Esophagus (tissue), 2 donors: Measurements from ENCODE around the gene DGCR2. TPM values are rescaled to one million over a fixed set of nuclear protein-coding genes. Genes with fewer than 3 reads are reported as not detected.
"Not testable (repeated sequence)": the region's sequence is repeated elsewhere in the genome, so short reads cannot be mapped to it uniquely, and the experiment has no call there.

Experiments
- H3K27ac ChIP-seq, 2 donors: one replicate each; pipeline ENCODE4 v1.5.1; 2013; ENCODE audit warnings: low read depth in 2 of 2, mild to moderate bottlenecking in 2 of 2, inconsistent platforms in 1 of 2, low read length in 1 of 2, moderate library complexity in 1 of 2
- H3K27me3 ChIP-seq, 2 donors: one replicate each; pipeline ENCODE4 v1.6.1; 2013; ENCODE audit warnings: low read length in 2 of 2, control low read depth in 1 of 2, mild to moderate bottlenecking in 1 of 2; ENCODE audit not compliant: insufficient read depth in 2 of 2, control insufficient read depth in 1 of 2
- H3K36me3 ChIP-seq, 2 donors: one replicate each; pipeline ENCODE4 v1.6.1; 2013; ENCODE audit warnings: low read length in 1 of 2; ENCODE audit not compliant: control insufficient read depth in 2 of 2, insufficient read depth in 2 of 2
- H3K4me1 ChIP-seq, 2 donors: one replicate each; pipeline ENCODE4 v1.6.1; 2013; ENCODE audit warnings: low read length in 1 of 2; ENCODE audit not compliant: control insufficient read depth in 2 of 2, insufficient read depth in 2 of 2
- H3K4me3 ChIP-seq, 2 donors: one replicate each; pipeline ENCODE4 v1.5.1; 2013; ENCODE audit warnings: low read length in 2 of 2, mild to moderate bottlenecking in 2 of 2, low read depth in 1 of 2, moderate library complexity in 1 of 2
- H3K9me3 ChIP-seq, 2 donors: one replicate each; pipeline ENCODE4 v1.6.1; 2013; ENCODE audit warnings: mild to moderate bottlenecking in 2 of 2, low read depth in 1 of 2, low read length in 1 of 2, moderate library complexity in 1 of 2; ENCODE audit not compliant: control insufficient read depth in 2 of 2, insufficient read depth in 1 of 2
- WGBS, 2 donors: extraction: QIAGEN DNeasy Blood & Tissue Kit; methylation state at CpG; one replicate each; pipeline ENCODE4 v1.1.7; 2013; 5-methylcytosine and 5-hydroxymethylcytosine counted together
- polyA plus RNA-seq, 2 donors: library from polyadenylated mRNA; stranded (reverse); fragments of 200-250 nt; gene quantifications; one replicate each; pipeline ENCODE4 v1.2.3, GENCODE V29; 2013
- donor health status: healthy with polysubstance abuse.
- donor health status: Bipolar disorder and iron deficiency.

Gene DGCR2
- polyA plus RNA-seq, 2 donors = 32.2 to 32.9 TPM

DNA sequence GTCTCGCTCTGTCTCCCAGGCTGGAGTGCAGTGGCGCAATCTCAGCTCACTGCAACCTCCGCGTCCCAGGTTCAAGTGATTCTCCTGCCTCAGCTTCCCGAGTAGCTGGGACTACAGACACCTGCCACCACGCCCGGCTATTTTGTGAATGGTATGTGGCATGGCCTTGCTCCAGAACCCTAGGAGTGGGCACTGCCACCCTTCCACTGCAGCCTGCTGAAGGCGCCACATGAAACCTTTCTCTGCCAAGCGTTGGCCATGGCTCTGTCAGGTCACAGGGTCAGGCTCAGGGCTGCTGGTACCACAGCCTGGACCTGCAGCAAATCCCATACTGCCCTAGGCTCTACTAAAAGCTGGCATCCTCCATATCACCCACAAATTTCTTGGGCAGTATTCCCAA is 33.9 kb upstream of the DGCR2 start:
- H3K36me3 ChIP-seq, H3K4me1 ChIP-seq, H3K27ac ChIP-seq, H3K4me3 ChIP-seq, H3K9me3 ChIP-seq: not testable (repeated sequence)
- H3K27me3 ChIP-seq = peaks cover 0 to 10% of the 10 kb centered on the region in 2 donors
- 69 to 74% methylated on average over 9 of the region's 9 CpGs for WGBS, 2 donors

DNA sequence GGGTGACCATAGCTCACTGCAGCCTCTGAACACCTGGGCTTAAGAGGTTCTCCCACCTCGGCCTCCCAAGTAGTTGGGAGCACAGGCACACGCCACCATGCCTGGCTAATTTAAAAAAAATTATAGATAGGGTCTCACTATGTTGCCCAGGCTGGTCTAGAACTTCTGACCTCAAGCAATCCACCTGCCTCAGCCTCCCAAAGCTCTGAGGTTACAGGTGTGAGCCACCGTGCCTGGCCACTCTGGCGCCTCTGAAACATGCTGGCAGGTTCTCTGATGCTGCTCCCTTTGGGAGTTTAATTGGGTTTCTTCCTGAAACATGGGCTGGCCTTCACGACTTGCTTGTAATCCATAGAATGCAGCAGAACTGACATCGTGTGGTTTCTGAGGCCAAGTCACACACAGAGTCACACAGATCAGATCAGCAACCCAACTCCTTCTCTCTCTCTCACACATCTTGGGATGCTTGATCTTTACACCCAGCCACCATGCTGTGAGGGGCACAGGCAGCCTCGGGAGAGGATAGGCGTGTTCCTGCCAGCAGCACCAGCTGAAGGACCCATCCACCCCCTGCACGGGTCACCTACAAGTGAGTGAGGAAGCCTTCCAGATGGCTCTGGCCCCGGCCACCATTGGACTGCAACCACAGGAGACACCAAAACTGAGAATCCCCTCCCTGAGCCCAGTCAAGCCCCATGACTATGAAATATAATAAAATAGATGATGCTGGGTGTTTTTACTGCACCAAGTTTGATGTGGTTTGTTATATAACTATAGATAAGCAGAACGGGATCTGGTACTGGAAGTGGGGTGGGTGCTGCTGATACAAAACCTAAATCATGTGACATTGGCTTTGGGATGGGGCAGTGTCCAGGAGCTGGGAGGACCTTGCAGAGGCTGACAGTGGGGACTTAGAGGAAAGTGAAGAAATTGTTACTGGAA is 31.0 kb upstream of the DGCR2 start:
- peaks cover 0 to 4% of the 10 kb centered on the region in 2 donors for H3K9me3 ChIP-seq
- 54 to 56% methylated on average over 11 of the region's 11 CpGs for WGBS, 2 donors

DNA sequence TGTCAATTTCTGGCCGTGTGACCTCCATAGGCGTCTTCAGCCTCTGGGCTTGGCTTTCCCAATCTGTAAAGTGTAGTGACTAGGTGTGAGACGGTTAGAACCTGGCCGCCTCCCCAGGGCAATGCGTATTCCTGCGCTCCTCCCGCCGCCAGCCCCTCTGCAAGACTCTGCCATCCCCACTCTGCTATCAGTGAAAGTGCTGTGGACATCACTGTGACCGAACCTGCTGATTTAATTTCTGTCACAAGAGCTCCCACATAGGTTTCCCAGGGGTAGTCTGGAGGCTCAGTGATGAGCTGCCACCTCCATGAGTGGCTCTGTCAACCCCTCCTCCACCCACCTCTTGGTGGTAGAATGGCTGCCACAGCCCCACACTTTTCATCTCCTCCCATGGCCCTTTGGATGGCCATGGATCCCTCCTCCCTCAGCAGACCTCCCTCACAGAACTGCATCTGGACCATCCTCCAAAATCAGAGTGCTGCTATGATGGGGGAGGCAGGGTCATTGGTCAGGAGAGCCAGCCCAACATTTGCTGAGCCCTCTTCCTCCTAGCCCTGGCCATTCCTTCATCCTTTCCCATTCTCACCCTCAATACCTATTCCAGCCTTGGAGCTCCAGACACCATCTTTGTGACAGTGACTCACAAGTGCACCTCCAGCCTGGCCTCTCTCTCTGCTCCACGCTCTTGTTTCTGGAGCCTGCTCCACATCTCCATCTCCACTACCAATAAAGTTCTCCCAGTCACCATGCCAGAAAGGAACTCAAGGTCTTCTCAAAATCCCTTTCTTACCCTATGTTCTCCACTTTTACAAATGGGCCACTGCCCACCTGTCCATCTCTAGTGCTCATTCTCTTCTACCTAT is 29.3 kb upstream of the DGCR2 start:
- no peaks in the 10 kb centered on the region for H3K4me1 ChIP-seq
- peaks cover 11 to 31% of the 10 kb centered on the region in 2 donors for H3K27me3 ChIP-seq
- H3K4me3 ChIP-seq = no peak overlapping the region
- peaks cover 0 to 4% of the 10 kb centered on the region in 2 donors for H3K9me3 ChIP-seq
- H3K27ac ChIP-seq = no peak overlapping the region
- WGBS, 2 donors = 52 to 56% methylated on average over 10 of the region's 10 CpGs
- no peaks in the 10 kb centered on the region for H3K36me3 ChIP-seq

More for the DNA sequence above, 31.0 kb upstream of the DGCR2 start:
- Histone ChIP-seq H3K4me3 (no peak overlapping the region), H3K27ac (no peak overlapping the region), H3K4me1 (no peaks in the 10 kb centered on the region), H3K27me3 (peaks cover 10 to 28% of the 10 kb centered on the region in 2 donors), H3K36me3 (no peaks in the 10 kb centered on the region)

DNA sequence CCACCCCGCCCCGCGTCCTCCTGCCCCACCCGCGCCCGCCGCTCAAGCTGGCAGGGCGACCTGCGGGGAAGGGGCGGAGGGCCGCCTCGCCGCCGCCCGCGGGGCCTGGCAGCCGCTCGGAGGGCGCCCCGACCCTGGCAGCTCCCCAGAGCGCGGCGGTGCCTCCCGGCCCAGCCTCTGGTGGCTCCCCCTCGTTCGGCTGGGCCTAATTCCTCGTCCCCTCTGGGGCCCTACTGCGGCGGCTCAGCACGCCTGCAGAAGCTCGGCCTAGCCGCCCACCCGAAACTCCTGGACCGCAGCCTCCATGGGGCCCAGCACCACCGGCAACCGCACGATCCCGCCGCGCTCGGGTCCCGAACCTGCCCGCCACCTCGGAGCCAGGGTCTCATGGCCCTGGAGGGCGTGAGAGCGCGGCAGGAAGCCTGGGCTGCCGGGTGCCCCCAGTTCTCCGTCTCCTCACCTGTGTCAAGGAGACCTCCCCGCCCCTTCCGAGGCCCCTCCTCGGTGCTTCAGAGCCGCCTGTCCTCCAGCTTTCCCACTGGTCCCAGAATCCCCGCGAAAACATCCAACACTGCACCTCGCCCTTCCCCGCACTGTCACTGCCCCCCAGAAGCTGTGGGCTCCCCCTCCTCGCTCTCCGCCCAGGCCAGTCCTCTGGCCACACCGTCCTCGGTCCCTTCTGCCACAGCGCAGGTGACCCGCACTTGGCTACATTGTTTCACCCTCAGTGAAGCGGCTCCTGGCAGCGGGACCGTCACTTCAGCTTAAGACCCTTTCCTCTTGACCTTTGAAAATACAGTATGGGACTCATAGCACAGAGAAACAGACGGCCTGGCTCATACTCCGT is 28.5 kb upstream of the DGCR2 start:
- WGBS, 2 donors = 9 to 11% methylated on average over 64 to 68 of the region's 68 CpGs
- H3K27ac ChIP-seq = no peak overlapping the region

DNA sequence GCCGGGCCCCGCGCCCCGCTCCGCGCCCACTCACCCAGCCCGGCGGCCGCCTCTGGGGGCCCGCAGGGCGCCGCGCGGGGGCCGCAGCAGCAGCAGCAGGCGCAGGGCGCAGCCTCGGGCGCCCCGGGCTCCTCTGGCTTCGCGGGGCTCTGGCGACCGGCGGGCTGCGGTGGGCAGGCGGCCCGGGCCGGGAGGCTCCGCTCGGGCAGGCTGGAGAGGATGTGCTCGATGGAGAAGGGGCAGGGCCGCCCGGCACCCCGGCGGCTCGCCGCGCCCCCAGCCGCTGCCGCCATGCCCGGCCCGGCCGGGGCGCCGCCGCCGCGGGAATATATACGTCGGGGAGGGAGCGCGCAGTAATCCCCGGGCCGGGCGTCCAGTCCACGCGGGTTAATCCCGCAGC is 27.8 kb upstream of the DGCR2 start, which contains the start of gene GSC2:
Gene GSC2 (minus strand): TSS at position 302 of the 400 bp plus-strand sequence. CDS start 9 bp downstream, at position 293.
- peaks cover 11 to 31% of the 10 kb centered on the region in 2 donors for H3K27me3 ChIP-seq
- H3K4me3 ChIP-seq = peak within 1 kb of the TSS in 1 of 2 donors; percentile 34
- H3K9me3 ChIP-seq = peaks cover 0 to 4% of the 10 kb centered on the region in 2 donors
- no peak within 1 kb of the TSS for H3K27ac ChIP-seq
- no peaks in the 10 kb centered on the region for H3K4me1 ChIP-seq
- 0 to 2% methylated on average over 26 to 59 of the region's 59 CpGs for WGBS, 2 donors
- no peaks in the 10 kb centered on the region for H3K36me3 ChIP-seq

More for the DNA sequence above, 28.5 kb upstream of the DGCR2 start:
- Histone ChIP-seq H3K4me1 (no peaks in the 10 kb centered on the region), H3K27me3 (peaks cover 11 to 31% of the 10 kb centered on the region in 2 donors), H3K4me3 (peak overlapping the region in 1 of 2 donors; percentile 34), H3K9me3 (peaks cover 0 to 4% of the 10 kb centered on the region in 2 donors), H3K36me3 (no peaks in the 10 kb centered on the region)

DNA sequence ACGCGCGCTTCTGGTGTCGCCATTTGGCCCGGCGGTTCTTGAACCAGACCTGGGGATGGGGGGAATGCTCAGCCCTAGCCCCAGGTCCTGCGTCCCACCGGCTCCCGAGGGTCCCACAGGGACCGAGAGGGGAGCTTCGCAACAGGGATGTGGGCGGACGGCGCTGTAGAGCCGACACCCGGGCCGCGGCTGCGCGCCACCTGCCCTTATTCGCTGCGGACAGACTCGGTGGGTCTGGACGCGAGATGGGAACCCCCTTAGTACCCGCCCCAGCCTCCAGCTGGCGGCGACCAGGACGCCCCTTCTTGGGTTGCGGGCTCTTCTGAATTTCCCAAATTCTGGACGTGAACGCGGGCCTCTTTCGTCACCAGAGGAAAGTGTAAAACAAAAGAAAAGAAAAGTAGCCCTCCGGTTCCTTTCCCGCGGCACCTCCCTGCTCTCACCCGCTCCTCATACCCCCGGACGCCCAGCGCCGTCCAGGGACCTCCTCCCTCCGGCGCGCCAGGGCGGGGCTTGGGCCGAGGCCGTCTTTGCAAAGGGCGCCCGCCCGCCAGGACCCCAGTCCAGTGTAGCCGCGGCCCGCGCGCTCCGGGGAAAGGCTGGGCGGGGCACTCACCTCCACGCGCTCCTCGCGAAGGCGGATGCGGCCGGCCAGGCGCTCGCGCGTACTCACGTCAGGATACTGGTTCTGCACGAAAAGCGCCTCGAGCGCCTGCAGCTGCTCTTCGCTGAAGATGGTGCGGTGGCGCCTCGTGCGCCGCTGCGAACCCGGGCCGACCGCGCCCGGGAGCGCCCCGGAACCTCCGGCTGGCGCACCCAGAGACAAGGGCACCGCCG is 27.1 kb upstream of the DGCR2 start:
- H3K9me3 ChIP-seq = peaks cover 0 to 4% of the 10 kb centered on the region in 2 donors
- 3% methylated on average over 75 to 92 of the region's 92 CpGs for WGBS, 2 donors
- H3K27me3 ChIP-seq = peaks cover 11 to 31% of the 10 kb centered on the region in 2 donors
- no peak overlapping the region for H3K27ac ChIP-seq
- H3K4me3 ChIP-seq = peak overlapping the region in 1 of 2 donors; percentile 34
- H3K4me1 ChIP-seq = no peaks in the 10 kb centered on the region
- no peaks in the 10 kb centered on the region for H3K36me3 ChIP-seq

DNA sequence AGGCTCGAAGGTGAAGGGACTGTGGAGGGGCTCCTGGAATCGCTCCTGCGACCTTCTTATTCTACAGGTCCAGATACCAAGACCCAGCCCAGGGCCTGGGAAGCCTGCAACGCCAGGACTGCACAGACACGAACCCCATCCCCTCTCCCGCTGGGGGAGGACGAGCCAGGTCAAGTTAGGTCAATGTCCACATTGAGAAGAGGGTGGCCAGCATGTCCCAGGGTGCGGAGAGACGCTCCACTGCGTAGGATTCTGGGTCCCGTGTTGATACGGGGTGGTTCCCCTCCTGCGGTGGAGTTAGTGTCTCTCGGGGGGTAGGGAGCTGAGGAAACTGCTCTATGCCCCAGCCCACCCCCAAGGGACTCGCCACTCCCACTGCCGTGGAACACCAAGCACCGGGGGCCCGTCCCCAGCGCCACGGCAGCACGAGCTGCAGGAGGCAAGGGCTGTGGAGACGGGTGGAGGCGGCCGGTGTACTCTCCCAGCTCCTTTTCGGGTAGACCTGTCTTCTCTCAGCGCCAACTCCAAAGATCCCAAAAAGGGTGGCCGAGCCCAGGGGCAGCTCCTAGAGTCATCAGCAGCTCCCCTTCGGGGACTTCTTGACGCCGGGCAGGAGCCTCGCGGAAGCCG is 26.3 kb upstream of the DGCR2 start:
- H3K27me3 ChIP-seq = peaks cover 11 to 31% of the 10 kb centered on the region in 2 donors
- peaks cover 0 to 4% of the 10 kb centered on the region in 2 donors for H3K9me3 ChIP-seq
- H3K36me3 ChIP-seq = no peaks in the 10 kb centered on the region
- WGBS, 2 donors = 34% methylated on average over 33 of the region's 33 CpGs
- H3K4me1 ChIP-seq = peaks cover 0 to 2% of the 10 kb centered on the region in 2 donors
- no peak overlapping the region for H3K27ac ChIP-seq
- no peak overlapping the region for H3K4me3 ChIP-seq

DNA sequence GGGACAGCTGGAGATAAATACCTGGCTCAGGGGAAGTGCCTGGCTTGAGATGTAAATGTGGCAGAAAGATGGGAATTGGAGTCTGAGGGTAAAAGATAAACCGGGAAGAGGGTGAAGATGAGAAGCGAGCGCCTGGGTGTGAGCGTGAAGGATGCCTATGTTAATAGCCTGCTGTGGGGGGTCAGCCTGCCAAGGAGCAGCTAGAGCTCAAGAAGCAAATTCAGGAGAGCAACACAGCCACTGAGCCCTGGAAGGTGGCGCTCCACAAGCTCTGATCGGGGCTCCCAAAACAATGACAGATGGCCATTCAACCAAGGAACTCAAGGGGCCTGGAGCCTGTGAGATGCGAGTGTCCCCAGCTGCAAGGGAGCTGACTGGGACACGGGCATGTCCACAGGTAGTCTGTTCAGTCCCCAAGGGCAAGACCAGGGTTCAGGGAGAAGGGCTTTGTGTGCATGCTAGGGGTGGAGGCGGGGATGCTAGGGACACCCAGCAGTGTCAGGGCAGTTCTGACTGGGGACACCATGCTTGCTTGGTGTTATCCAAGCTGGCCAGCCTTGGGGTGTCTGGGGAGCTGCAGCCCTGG is 25.1 kb upstream of the DGCR2 start:
- Histone ChIP-seq H3K9me3 (peaks cover 0 to 4% of the 10 kb centered on the region in 2 donors), H3K27me3 (peaks cover 11 to 31% of the 10 kb centered on the region in 2 donors), H3K4me3 (no peak overlapping the region), H3K36me3 (peaks cover 2% of the 10 kb centered on the region in 2 donors), H3K4me1 (peaks cover 0 to 5% of the 10 kb centered on the region in 2 donors), H3K27ac (no peak overlapping the region)
- 53 to 54% methylated on average over 9 of the region's 9 CpGs for WGBS, 2 donors
